Smooth muscle cell (in vitro differentiated cells): ENCODE measurements around the gene NEDD4L. TPM values are rescaled to one million over a fixed set of nuclear protein-coding genes. Genes with fewer than 3 reads are reported as not detected.

Experiments used
- DNase-seq: peaks from one replicate; lab custom pipeline; 2025; ENCODE audit not compliant: unreplicated experiment; lab: John Stamatoyannopoulos, UW
- H2AFZ ChIP-seq: fragments of 200-600 bp; sonication (generic); 2 replicates; pipeline ENCODE4 v1.6.0; 2016; ENCODE audit warnings: antibody characterized with exemption, low read depth, mild to moderate bottlenecking
- H3F3A ChIP-seq: fragments of 200-600 bp; sonication (generic); 2 replicates; pipeline ENCODE4 v1.6.0; 2017; ENCODE audit warnings: antibody characterized with exemption, low read depth
- H3K27ac ChIP-seq: fragments of 200-600 bp; sonication (generic); 2 replicates; pipeline ENCODE4 v1.5.1; 2016; ENCODE audit warnings: low read depth, mild to moderate bottlenecking
- H3K27me3 ChIP-seq: fragments of 200-600 bp; sonication (generic); 2 replicates; pipeline ENCODE4 v1.6.1; 2016; ENCODE audit warnings: low read depth, mild to moderate bottlenecking
- H3K36me3 ChIP-seq: fragments of 200-600 bp; sonication (generic); 2 replicates; pipeline ENCODE4 v1.5.1; 2016; ENCODE audit warnings: low read depth
- H3K4me1 ChIP-seq: fragments of 200-600 bp; sonication (generic); 2 replicates; pipeline ENCODE4 v1.5.1; 2016; ENCODE audit warnings: low read depth
- H3K4me2 ChIP-seq: fragments of 200-600 bp; sonication (generic); 2 replicates; pipeline ENCODE4 v1.6.0; 2016; ENCODE audit warnings: mild to moderate bottlenecking
- H3K4me3 ChIP-seq: fragments of 200-600 bp; sonication (generic); 2 replicates; pipeline ENCODE4 v1.5.1; 2016; ENCODE audit warnings: mild to moderate bottlenecking
- H3K79me2 ChIP-seq: fragments of 200-600 bp; sonication (generic); 2 replicates; pipeline ENCODE4 v1.6.0; 2016; ENCODE audit warnings: low read depth, mild to moderate bottlenecking
- H3K9ac ChIP-seq: fragments of 200-600 bp; sonication (generic); 2 replicates; pipeline ENCODE4 v1.6.0; 2016; ENCODE audit warnings: low read depth
- H3K9me3 ChIP-seq: fragments of 200-600 bp; sonication (generic); replicated peaks from 2 replicates; pipeline ENCODE4 v1.5.1; 2016; ENCODE audit warnings: low read depth
- H4K20me1 ChIP-seq: fragments of 200-600 bp; sonication (generic); 2 replicates; pipeline ENCODE4 v1.6.0; 2016; ENCODE audit warnings: low read depth
- CTCF ChIP-seq: fragments of 200-600 bp; sonication (generic); IDR thresholded peaks from 2 replicates; pipeline ENCODE4 v1.5.1; 2017; ENCODE audit warnings: borderline replicate concordance, mild to moderate bottlenecking, antibody characterized with exemption; ENCODE audit not compliant: insufficient read depth, poor library complexity, severe bottlenecking
- WGBS: methylation state at CpG from one replicate; pipeline ENCODE4 v1.1.7; 2016; ENCODE audit warnings: low lambda C conversion rate; 5-methylcytosine and 5-hydroxymethylcytosine counted together
- polyA plus RNA-seq: library from polyadenylated mRNA; unstranded; fragments of >200 nt; fragmentation: Nextera tagmentation; extraction: Ambion mirVana; gene quantifications from 2 replicates; pipeline ENCODE4 v1.2.1, GENCODE V29; 2016
- total RNA-seq: library from RNA; depleted of rRNA; stranded (reverse); fragments of >200 nt; gene quantifications from 2 replicates; pipeline ENCODE4 v1.2.3, GENCODE V29; 2014

Gene NEDD4L
- total and polyA plus RNA-seq, 2 experiments from 2014 or later = 8.7 to 41.3 TPM

GRCh38 chr18:58339890-58340289 lies 295.9 kb downstream of the NEDD4L start:
- TF ChIP-seq CTCF = no peak
- H4K20me1 ChIP-seq = no peaks in the 10 kb centered on the region
- WGBS = 90% methylated on average over 5 of the region's 5 CpGs
- no peak overlapping the region for H3K9ac ChIP-seq
- H3F3A ChIP-seq = peaks cover 5% of the 10 kb centered on the region
- H3K27ac ChIP-seq = no peak overlapping the region
- H3K27me3 ChIP-seq = no peaks in the 10 kb centered on the region
- no peak overlapping the region for H2AFZ ChIP-seq
- H3K4me1 ChIP-seq = peaks cover 52% of the 10 kb centered on the region
- H3K9me3 ChIP-seq = no peaks in the 10 kb centered on the region
- no peaks in the 10 kb centered on the region for H3K36me3 ChIP-seq
- DNase-seq = no peak
- H3K79me2 ChIP-seq = no peaks in the 10 kb centered on the region
- H3K4me3 ChIP-seq = no peak overlapping the region
- H3K4me2 ChIP-seq = no peak overlapping the region

DNA sequence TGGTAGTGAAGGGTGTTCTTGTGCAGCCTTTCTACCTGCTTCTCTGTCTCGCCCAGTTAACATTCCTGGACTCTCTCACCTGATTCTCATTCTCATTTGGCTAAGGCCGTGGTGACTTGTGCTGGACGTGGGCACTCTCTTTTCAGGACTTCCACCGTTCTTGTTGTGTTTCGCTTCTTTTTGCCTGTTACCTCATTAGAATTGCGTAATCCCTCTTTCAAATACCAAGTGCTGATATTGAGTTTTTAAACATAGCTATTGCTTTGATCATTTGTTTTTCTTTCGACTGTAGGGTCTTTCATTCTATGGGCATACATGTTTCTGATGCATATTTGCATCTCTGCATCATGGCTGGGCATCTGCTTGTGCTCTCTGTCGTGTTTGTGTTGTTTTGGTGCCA lies 297.9 kb downstream of the NEDD4L start:
- Histone ChIP-seq H3K4me2 (no peak overlapping the region), H3K4me1 (peaks cover 46% of the 10 kb centered on the region), H4K20me1 (no peaks in the 10 kb centered on the region), H2AFZ (no peak overlapping the region), H3K9me3 (no peaks in the 10 kb centered on the region), H3F3A (peaks cover 5% of the 10 kb centered on the region), H3K9ac (no peak overlapping the region), H3K36me3 (no peaks in the 10 kb centered on the region), H3K4me3 (no peak overlapping the region), H3K27me3 (no peaks in the 10 kb centered on the region), H3K79me2 (no peaks in the 10 kb centered on the region), H3K27ac (no peak overlapping the region)
- WGBS = 86% methylated on average over 8 of the region's 8 CpGs
- DNase-seq = no peak
- TF ChIP-seq CTCF = no peak

- WGBS = 95% methylated on average over 3 of the region's 3 CpGs
- Histone ChIP-seq H3K4me3 (no peak overlapping the region), H3K36me3 (no peaks in the 10 kb centered on the region), H4K20me1 (no peaks in the 10 kb centered on the region), H3K9me3 (no peaks in the 10 kb centered on the region), H3K27me3 (no peaks in the 10 kb centered on the region), H3K79me2 (no peaks in the 10 kb centered on the region), H3K4me2 (no peak overlapping the region), H3F3A (no peaks in the 10 kb centered on the region), H3K4me1 (peaks cover 26% of the 10 kb centered on the region), H3K27ac (peak overlapping the region; percentile 63), H3K9ac (no peak overlapping the region), H2AFZ (no peak overlapping the region)
- no peak for TF ChIP-seq CTCF
- no peak for DNase-seq
Observed at GRCh38 chr18:58344080-58344670, 300.1 kb downstream of the NEDD4L start.

DNA sequence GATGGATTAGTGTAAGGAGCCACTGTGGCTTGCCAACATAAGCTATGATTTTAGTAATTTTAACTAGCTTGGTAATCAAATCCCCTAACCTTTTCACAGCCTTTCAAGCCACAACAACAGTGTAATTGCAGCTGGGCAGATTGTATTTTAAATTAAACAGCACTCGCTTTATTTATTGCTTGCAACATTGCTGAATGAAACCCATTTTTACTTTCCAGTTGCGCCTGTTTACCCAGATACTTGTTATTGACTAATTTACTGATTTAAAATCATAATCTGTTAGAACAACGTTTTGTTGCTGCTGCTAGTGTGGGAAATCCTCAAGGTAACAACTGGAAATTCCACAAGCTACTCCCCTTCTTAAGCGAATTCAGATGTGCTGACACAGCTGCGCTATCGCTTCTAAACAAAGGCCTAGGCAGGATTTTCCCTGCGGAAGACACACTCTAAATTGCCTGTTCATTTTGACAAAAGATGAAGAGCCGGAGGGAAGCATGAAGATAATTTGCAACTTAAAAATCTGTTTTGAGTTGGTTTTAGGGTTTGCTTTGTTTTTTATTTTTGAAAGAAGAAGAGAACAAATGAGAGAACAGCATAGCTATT lies 300.9 kb downstream of the NEDD4L start:
- Histone ChIP-seq H3K4me1 (peaks cover 24% of the 10 kb centered on the region), H3K9ac (no peak overlapping the region), H3F3A (no peaks in the 10 kb centered on the region), H3K4me2 (no peak overlapping the region), H3K27ac (peak overlapping the region; percentile 63), H3K27me3 (no peaks in the 10 kb centered on the region), H3K9me3 (no peaks in the 10 kb centered on the region), H3K79me2 (no peaks in the 10 kb centered on the region), H2AFZ (no peak overlapping the region), H3K4me3 (no peak overlapping the region), H4K20me1 (no peaks in the 10 kb centered on the region), H3K36me3 (peaks cover 4% of the 10 kb centered on the region)
- no peak for DNase-seq
- TF ChIP-seq CTCF = no peak
- WGBS = 54% methylated on average over 8 of the region's 8 CpGs
